NCI-H2196 (cell line): ENCODE measurements around the gene CEP135.
"Not testable (repeated sequence)": the region's sequence is repeated elsewhere in the genome, so short reads cannot be mapped to it uniquely, and the experiment has no call there.

Source experiments
- DNase-seq: peaks from one replicate; lab custom pipeline; 2025; ENCODE audit not compliant: unreplicated experiment; lab: John Stamatoyannopoulos, UW

Gene CEP135

DNA sequence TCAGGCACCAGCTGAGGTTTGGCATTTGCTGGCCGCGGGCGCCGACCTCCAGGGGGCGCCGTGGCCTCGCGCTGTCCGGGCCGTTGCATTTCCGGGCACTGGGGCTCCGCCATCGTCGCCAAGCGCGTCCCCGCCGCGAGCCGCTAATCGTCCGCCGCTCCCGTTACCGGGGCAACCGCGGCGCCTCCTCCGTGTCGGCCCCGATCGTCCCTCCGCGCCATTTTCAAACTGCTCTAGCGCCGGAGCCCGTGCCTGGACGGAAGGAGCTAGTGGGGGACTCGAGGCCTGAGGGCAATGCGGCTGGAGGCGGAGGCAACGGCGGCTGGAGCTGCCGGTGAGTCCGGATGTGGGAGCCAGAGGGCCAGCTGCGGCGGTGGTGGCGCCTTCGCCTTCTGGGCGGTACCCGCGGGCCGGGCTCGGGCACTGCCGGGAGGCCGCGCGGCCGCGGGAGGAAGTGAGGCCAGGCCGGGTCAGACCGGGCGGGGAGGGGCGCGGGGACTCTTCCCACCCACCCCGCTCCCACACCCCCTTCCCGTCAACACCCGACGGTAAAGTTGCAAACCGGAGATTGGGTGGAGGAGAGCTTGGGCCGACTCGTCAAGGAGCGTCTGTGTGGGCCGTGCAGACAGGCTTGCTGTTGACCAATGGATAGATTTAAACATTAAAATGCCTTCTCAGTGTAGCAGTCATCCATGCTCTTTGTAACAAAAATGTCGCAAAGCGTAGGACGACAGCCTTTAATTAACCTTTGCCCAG, at the start of gene CEP135:
Gene CEP135, plus strand, starts transcription at position 220 of the 756 bp plus-strand sequence. CDS start 3,186 bp downstream, outside the sequence.
- DNase-seq = peak; percentile 85

- DNase-seq = no peak
Measured at GRCh38 chr4:55902677-55903076, 46.1 kb upstream of the CEP135 start.

- DNase-seq = no peak
Measured at GRCh38 chr4:55903577-55903976, 45.2 kb upstream of the CEP135 start.

DNA sequence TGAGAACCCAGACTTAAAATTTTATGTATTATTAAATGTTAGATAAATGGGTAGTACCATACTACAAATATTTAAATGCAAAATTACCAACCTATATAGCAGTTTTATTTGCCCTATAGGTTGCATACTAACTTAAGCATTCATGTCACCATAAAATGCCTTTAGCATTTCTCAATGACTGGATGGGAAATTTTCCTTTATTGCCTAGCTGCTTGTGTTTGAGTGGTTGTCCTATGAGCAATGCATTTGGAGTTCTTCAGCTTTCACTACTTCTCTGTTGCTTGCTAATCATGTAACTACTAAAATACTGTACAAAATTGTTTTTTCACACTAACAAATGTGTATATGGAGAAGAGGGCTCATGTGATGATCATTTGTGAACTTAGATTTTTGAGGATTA, 44.2 kb upstream of the CEP135 start:
- DNase-seq = no peak

- no peak for DNase-seq
Measured at GRCh38 chr4:55906323-55906722, 42.4 kb upstream of the CEP135 start.

DNA sequence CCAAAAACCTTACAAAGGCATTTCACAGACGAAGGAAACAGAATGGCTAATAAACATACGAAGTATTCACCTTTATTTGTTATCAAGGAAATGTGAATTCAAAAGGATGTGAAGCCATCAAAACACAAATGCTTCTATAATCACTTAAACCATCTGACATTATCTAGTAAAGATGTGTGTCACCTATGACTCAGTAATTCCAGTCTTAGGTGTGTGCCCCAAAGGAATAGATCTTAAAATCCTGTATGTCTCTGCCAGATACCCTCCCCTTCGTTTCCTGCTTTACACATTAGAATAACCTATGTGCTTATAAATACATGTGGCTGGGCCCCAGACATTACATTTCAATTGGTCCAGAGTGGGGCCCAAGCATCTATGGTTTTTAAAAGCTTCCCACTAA, 41.8 kb upstream of the CEP135 start:
- DNase-seq = no peak

DNA sequence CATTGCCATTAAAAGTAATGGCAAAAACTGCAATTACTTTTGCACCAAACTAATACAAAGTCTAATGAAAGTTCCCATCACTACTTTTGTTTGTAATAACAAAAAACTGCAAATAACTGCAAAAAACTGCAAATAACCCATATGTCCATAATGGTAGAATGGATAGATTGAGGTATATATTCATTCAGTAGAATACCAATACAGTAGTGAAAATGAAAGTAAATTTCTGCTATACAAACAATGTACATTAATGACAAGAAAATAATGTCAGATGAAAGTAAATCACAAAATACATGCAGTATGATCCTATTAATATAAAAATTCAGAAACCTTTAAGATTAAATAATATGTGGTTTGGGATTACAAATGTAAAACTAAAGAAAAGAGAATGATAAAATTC, 41.3 kb upstream of the CEP135 start:
- DNase-seq = no peak

GRCh38 chr4:55910140-55910539, 38.6 kb upstream of the CEP135 start:
- no peak for DNase-seq

DNA sequence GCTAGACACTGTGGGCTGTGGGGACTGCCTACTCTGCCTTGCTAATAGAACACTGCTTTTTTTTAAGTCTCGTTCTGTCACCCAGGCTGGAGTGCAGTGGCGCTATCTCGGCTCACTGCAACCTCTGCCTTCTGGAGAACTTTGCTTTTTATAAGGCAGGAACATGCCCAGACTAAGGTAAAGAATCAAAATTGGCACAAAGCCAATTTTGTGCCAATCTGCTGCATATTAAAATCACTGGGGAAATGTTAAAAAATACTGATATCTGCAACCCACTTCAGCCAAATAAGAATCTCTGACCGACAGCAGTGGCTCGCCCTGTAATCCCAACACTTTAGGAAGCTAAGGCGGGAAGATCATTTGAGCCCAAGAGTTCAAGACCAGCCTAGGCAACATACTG, 36.5 kb upstream of the CEP135 start:
- no peak for DNase-seq

GRCh38 chr4:55920571-55920970, 28.2 kb upstream of the CEP135 start:
- no peak for DNase-seq

GRCh38 chr4:55921093-55921492, 27.7 kb upstream of the CEP135 start:
- no peak for DNase-seq

- DNase-seq = no peak
Measured at GRCh38 chr4:55925241-55925640, 23.5 kb upstream of the CEP135 start.

DNA sequence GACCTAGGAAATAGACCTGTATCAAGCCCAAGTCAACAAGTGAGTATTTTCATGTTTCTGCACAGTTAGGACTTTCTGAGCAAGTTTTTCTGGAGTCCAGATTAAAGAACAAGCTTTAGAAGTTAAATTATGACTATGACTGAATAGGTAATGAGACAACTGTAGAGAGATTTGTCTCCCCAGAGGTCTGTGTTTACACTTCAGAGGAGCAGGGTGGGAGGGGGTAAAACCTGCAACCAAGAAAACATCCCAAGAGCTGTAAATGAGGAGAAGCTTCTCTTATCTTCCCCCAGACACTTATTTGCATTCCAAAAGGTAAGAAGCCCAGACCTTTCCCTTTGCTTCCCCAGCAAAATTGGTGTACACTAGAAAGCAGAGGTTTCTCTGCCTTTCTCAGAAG, 22.1 kb upstream of the CEP135 start:
- no peak for DNase-seq

GRCh38 chr4:55927803-55928437, 20.8 kb upstream of the CEP135 start:
- no peak for DNase-seq

- no peak for DNase-seq
Measured at GRCh38 chr4:55928846-55929245, 19.9 kb upstream of the CEP135 start.

GRCh38 chr4:55931043-55931442, 17.7 kb upstream of the CEP135 start:
- DNase-seq = no peak

DNA sequence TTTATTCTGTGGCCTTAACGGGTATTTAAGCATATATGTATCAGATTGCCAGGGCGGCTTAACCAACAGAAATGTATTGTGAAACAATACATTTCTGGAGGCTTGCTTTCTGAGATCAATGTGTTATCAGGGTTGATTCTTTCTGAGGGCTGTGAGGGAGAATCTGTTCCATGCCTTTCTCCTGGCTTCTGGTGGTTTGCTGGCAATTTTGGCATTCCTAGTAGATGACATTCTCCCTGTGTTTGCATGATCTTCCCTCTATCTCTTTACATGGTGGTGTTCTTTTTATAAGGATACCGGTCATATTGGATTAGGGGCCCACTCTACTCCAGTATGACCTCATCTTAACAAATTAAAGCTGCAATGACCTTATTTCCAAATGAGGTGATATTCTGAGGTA, 16.9 kb upstream of the CEP135 start:
- DNase-seq = no peak

DNA sequence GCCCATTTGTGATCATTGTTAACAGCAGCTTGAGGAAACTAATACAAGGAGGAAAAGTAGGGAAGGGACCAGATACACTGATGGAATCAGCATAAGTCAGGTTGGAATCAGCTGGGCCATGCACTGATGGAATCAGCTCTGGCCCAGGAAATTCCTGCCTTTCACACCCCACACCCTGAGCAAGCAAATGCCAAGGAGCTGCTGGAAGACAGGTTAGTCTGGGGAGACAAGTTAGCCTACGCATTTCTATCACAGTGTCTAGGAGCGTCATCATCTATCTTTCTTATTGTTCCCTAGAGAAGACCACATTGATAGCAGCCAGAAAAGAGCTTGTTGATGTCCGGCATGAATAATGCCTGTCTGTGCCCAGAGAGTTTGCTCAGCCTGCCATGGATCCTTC, 16.2 kb upstream of the CEP135 start:
- DNase-seq = no peak

DNA sequence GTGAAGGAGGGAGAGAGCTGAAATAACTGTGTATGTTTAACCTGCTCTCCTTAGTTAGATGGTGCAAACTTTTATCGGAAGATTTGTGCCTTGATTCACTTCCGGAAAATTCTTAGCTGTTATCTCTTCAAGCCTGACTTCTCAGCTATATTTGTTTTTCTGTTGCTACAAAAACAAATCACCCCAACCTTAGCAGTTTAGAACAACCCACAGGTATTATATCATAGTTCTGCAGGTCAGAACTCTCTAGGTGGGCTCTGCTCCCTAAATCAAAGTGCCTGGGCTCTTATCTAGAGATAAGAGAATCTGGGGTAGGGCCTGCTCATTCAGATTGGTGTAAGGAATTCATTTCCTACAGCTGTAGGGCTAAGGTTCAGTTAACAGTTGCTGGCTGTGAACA, 15.1 kb upstream of the CEP135 start:
- no peak for DNase-seq

GRCh38 chr4:55935907-55936306, 12.8 kb upstream of the CEP135 start:
- DNase-seq = not testable (repeated sequence)

GRCh38 chr4:55938481-55938880, 10.3 kb upstream of the CEP135 start:
- DNase-seq = no peak

DNA sequence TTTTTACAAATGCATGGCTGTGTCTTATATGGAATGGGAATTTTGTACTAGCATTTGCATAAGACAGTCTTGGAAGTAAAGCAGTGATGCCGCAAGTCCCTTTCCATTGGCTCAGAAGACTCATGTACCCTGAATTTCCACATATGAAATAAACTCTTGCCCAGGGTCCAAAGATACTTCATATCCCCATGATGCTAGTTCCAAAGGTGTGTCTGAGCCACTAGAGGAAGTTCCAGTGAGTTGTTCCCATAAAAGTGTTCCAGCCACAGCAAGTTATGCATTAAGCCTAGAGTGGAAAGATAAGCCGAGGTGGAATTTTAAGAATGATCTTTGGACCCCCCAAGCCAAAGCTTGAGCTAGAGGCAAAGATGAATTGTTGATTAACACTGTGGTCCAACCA, 9.3 kb upstream of the CEP135 start:
- no peak for DNase-seq

DNA sequence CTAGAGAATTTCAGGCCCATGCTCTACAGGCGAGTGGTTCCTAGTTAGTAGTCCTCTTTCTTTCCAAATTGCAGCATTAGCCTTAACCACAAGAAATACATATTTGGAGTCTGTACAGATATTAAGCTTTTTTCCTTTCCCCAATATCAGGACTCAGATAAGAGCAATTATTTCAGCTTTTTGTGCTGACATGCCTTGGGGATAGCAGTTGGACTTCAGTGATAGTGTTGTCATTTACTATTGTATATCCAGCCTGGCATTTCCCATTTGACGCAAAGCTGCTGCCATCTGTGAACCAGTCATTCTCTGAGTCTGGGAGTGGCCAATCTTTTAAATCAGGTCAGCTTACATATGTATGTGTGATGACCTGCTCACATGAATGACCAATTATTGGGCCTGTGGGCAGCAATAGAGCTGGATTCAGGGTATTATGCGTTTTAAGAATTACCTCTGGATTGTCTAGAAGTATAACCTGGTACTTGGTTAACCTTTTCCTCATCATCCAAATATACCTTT, 6.8 kb upstream of the CEP135 start:
- no peak for DNase-seq
